Measurements from ENCODE around the gene TEX22.

The TEX22 gene

DNA sequence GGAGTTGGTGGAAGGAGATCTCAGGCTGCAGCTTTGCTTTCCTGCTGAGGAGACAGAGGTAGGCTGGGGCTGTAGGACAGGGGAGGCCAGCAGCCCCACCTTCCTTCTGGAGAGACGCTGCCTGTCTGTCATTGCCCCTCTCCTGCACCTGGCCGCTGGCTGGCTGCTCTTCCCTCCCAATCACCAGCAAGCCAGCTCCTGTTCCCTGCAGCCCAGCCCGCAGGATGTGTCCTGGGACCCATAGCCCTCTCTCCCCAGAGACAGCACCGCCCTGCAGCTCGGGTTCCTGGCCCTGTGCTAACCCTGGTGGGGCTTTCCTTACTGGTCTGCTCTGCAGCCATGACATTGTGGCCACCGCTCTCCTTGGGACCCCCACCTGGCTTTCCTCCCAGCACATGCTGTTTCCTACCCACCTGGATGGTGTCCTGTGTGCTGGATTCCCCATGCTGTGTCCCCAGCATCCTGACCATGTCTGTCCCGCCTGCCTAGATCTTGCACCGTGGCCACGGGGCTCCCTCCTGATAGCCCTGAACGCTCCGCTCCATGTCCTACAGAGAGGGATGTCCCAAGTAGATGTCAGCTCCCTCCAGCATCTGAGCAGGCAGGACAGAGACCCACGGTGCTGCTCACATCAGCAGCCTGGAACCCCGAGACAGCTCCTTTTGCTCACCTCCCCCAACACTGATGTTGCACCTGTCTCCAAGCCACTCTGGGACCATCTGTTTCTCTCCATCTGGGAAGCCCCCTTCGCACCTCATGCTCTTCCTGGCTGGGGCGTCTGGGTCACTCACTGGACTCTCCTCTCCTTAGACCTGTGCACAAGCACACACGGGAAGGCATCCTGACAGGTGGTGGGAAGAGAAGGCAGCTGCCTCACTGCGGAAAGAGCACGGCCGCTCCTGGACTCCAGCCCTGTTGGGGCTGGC is 20.2 kb downstream of the TEX22 start:
- DNase-seq (ENCODE audit: low read depth, low spot score) = no peak

DNA sequence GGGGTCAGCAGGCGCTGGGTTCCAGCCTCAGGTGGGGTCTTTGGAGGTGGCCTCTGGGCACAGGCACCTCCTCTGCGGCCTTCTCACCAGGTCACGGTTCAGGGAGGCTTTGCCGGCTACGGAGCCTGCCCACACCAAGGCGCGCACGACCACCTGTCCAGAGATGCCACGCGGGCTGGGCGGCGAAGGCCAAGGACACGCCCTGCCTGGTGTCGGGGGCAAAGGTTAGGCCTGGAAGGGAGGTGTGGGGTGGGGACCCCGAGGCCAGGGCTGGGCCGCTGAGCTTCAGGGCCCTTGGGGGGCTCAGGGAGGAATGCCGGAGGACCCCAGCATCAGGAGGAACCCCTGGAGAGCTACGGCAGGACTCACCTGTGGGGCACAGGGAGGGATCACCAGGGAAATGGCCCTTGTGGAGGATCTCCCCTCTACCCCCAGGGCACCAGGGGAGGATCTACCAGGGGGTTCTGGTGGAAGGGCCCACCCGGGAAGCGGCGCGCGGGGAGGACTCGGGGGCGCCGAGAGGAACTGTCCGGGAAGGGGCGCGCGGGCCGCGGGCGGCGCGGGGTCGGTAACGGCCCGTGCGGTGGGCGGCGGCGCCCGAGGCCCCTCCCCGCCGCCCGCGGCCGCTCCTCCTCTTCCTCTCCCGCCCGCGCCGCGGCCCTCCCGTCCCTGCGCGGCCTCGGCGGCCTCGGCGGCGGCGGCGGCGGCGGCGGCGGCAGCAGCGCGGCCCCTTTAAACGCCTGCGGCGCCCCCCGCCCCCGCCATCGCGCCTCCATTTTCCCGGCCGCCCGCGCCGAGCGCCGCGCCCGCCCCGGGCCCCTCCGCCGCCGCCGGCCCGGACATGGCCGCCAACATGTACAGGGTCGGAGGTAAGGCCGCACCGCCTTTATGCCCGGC is 21.1 kb downstream of the TEX22 start, which contains the start of gene MTA1:
TSS of gene MTA1 (plus strand) at position 633 of the 897 bp plus-strand sequence. CDS start at position 842, 209 bp downstream.
- H3K27ac ChIP-seq = no peak within 1 kb of the TSS
- DNase-seq (ENCODE audit: low read depth, low spot score) = no peak

More for the DNA sequence above, 20.2 kb downstream of the TEX22 start:
- no peak overlapping the region for H3K27ac ChIP-seq

DNA sequence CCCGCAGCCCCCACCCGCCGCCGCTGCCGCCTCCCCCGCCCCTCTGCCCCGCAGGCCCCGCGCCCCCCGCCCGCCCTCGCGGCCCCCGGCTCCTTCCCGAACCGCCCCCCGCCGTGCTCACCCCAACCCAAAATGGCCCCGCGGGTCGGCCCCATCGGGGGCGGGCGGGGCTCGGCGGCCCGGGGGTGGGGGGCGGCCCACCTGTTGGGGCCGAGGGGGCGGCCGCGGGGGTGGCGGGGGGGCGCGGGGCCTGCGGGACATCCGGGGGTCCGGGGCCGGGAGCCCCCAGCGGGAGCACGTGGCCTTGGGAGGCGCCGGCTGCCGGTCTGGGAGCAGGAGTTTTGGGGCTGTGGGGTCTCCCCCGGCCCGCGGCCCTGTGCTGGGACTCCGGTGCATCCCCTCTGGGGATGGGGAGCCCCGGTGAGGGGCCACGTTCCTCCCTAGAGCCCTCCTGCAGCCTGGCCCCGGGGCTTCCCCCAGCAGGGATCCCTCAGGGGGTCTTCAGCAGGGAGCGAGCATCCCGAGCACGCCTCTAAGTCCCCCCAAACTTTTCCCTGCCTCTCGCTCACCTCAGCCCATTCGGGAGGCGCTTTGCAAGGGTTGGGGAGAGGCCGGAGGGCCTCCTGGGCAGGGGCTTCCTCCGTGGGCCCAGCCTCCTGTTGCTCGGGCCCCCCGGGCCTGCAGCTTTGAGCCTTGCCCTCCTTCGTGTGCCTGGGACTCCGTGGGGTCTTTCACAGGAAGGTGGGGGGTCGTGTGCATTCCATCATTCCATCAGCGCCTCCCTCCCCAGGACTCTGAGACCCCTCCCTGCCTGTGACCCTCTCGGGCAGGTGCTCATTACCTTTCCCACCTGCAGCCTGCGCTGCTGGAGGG is 22.0 kb downstream of the TEX22 start:
- no peak overlapping the region for H3K27ac ChIP-seq
- no peak for DNase-seq (ENCODE audit: low read depth, low spot score)

DNA sequence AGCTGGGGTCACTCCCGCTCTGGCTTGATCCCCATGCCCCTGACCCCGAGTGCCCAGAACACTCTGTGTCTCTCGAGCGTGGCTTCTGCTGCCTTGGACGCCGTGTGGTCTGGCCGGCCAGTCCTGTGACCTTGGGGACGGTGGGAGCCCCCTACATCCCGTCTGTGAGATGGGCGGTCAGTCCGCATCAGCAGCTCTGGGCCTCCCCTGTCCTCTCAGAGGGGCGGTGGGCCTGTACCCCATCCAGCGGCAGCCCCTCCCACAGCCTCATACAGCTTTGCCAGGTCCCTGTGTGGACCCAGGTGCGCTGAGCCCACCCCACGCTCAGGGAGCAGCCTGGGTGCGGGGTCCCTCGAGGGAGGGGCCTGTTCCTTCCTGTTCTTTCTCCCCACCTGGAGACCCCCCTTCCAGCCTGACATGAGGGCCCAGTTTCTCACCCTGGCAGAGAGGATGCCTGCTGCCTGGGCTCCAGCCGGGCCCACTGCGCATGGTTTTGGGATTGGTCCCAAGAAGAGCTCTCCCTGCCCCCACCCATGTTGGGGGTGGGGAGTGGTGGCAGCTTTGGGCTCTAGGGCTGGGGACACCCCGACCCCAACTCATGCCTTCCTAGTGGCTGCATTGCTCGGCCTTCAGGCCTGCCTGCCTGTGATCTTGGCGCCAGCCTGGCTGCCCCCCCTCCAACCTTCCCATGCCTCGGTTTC is 22.8 kb downstream of the TEX22 start:
- no peak for DNase-seq (ENCODE audit: low read depth, low spot score)
- no peak overlapping the region for H3K27ac ChIP-seq

DNA sequence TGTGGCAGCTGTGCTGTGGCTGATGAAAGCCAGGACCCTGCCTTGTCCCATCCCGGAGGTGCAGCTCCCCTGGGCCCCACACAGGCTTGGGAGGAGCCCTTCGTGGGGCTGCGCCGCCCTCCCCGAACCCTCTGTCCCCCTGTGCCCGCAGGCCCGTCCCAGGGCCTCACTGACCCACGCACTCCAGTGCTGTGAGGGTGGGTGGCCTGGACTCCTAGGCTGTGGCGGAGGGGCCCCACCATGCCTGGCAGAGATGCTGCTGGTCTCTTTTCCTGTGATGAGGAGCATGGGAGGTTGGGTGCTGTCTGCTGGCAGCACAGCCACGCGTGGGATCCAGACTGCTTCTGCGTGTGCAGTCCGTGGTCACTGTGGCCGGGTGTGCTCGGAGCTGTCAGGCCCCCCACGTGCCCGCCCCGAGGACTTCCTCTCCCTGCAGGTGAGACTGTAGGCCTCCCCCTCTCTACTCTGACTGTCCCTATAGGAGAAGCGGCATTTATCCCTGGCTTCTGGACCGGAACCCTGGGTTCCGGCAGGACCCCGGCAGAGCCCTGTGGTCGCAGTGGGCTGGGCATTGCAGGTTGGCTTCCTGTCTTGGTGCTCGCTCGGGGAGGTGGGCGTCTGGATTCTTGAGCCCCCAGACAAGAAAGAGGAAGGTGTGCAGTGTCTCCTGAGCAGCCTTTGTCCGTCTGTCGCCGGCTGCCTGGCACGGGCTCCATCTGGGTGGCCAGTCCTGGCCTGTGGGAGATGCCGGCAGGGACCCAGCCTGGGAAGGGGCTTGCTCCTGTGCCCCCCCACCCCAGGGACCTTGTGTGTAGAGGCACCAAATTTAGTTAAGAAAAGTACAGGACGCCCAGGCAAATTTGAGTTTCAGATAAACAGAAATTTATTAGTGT is 23.6 kb downstream of the TEX22 start:
- no peak for DNase-seq (ENCODE audit: low read depth, low spot score)
- no peak overlapping the region for H3K27ac ChIP-seq

DNA sequence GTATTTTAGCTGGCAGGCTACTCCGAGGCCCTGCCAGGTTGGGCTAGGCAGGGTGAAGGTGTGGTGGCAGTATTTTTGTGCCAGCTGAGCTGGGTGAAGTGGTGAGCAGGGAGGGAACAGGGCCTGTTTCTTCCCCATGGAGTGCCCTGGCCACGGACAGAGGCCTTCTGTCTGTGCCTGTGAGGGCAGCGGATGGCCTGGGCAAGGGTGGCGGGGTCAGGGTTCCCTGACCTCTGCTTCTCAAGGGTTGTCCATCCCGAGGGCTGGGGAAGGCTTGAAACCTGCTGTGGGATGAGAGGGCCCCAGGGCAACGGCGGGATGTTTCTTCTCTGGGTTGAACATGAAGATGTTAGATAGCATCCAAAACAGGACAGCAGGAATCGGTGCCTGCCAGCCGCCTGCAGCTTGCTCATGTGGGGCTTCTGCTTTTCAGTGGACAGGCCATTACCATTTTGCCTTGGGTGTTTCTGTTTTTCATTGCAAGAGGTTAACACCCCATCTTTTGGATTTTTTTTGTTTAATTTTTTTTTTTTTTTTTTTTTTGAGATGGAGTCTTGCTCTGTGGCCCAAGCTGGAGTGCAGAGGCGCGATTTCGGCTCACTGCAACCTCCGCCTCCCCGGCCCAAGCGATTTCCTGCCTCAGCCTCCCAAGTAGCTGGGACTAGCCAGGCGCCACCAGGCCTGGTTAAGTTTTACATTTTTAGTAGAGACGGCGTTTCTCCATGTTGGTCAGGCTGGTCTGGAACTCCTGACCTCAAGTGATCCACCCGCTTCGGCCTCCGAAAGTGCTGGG is 24.6 kb downstream of the TEX22 start:
- no peak for DNase-seq (ENCODE audit: low read depth, low spot score)
- no peak overlapping the region for H3K27ac ChIP-seq

DNA sequence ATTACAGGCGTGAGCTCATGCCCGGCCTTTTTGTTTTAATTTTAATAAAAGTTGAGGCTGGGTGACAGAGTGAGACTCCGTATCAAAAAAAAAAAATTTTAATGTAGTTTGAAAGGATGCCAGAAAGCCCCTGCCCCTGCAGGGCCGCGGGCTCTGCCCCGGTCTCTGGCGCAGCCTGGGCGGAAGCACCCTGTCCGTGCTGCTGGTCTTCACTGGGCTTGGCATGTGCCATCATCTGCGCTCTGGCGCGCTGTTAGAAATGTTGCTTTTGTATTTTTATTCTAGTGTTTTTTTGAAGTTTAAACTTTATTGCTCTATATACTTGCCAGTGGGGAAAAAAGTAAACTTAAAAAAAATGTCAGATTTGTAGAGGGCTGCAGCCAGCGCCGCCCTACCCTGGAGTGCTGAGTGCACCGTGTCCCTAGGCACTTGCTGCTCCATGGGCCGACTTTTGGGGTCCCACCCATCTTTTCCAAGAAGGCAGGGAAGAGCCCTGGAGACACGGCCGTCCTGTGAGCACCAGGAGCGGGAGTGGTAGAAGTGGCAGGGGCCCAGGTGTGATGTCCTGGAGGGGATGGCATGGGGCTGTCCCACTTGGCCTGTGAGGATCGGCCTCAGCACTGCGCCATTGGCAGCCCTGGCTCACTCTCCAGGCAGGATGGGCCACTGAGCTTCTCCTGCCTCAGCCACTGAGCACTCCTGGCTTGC is 25.3 kb downstream of the TEX22 start:
- no peak for DNase-seq (ENCODE audit: low read depth, low spot score)

DNA sequence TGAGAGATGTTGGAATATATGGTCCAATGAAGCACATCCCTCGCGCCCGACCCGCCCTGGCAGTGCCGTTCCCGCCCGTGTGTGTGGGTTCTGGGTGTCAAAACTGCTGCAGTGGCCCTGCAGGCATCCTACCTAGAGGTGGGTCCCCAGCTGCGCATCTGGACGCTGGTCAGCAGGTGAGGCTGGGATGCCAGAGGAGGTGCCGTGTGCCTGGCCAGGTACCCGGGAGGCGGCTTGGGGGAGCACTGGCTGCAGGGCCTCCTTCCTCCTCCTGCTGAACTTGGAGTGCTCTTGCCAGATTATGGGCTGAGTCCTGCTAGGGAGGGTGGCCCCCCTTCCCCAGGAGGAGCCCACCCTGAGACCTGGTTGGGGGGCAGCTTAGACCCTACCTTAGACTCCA is 26.5 kb downstream of the TEX22 start:
- no peak for DNase-seq (ENCODE audit: low read depth, low spot score)
- H3K27ac ChIP-seq = no peak overlapping the region

More for the DNA sequence above, 25.3 kb downstream of the TEX22 start:
- H3K27ac ChIP-seq = no peak overlapping the region

DNA sequence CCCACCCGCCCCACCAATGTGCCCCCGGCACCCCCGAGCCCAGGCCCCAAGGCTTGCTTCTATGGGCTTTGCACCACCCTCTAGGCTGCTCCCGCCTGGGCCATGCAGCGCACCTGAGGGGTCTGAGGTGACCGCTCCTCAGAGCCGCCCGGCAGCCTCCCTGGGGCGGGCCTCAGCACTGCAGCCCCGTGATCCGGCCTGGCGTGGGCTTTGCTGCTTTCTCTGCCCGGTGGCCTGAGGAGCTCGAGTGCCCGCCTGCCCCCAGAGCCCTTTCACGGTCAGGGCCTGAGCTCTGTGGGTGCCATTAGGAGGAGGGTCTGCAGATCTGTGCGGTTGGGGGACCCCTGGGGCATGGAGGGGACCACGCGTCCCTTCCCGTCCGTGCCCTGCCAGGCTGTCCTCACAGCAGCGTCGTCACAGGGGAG is 27.5 kb downstream of the TEX22 start:
- no peak for DNase-seq (ENCODE audit: low read depth, low spot score)

DNA sequence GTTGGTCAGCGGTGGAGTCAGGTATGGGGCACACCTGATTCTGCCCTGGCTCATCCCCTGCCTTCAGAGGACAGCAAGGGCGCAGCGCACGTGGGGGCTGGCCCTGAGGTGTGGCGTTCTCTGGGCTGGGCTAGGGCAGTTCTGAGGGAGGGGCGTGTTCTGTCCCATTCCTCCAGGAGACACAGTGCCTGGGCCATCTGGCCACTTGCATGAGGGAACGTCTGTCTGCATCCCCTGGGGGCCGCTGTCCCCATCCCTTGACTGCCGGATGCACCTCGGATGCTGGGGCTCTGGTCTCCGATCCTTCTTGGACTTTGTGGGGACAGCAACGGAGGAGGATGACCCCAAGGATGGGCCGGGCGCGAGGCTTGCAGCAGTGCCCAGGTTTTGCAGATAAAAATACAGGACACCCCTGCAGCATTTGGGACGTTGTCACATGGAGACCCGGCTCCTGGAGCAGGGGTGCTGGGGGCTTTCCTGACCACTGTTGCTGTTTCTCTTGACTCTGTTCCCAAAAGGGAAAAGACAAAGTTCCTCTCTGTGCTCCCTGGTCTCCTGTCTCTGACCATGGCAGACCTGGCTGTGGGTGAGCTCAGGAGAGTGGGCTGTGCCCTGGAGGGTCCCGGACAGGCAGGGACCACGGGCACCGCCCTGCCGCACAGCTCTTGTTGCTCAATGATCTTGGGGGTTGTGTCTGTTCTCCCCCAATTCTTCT is 28.2 kb downstream of the TEX22 start:
- H3K27ac ChIP-seq = no peak overlapping the region

More for the DNA sequence above, 27.5 kb downstream of the TEX22 start:
- no peak overlapping the region for H3K27ac ChIP-seq

DNA sequence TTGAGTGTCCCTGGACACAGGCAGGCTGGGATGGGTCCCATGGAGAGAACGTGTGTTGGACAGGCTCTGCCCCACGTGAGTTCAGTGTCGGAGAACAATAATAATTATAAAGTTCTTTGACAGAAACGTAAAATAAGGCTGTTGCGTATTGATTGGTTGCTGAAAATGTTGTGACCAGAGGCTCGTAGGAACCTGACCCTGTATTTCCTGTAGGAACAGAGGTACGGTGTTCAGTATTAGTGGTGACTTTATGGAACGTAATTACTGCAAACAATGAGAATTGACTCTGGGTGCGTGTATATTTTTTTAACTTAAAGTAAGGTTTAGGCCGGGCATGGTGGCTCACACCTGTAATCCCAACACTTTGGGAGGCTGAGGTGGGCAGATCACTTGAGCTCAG is 29.1 kb downstream of the TEX22 start:
- H3K27ac ChIP-seq = no peak overlapping the region
- no peak for DNase-seq (ENCODE audit: low read depth, low spot score)

More for the DNA sequence above, 28.2 kb downstream of the TEX22 start:
- DNase-seq (ENCODE audit: low read depth, low spot score) = no peak

DNA sequence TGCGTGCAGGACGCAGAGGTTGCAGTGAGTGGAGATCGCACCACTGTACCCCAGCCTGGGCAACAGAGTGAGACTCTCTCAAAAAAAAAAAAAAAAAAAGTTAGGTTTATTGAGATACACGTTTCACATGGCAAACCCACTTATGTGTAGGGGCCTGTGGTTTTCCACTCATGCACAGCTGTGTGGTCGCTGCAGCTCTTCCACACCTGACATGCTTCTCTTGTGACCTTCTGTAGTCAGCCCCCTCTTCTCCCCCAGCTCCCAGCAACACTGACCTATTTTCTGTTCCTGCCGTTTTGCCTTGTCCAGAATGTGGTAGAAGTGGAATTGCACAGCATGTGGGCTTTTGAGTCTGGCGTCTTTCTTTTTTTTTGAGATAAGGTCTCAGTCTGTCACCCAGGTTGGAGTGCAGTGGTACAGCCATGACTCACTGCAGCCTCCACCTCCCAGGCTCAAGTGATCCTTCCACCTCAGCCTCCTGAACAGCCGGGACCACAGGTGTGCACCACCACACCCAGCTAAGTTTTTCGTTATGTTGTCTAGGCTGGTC is 29.7 kb downstream of the TEX22 start:
- DNase-seq (ENCODE audit: low read depth, low spot score) = no peak
- no peak overlapping the region for H3K27ac ChIP-seq

DNA sequence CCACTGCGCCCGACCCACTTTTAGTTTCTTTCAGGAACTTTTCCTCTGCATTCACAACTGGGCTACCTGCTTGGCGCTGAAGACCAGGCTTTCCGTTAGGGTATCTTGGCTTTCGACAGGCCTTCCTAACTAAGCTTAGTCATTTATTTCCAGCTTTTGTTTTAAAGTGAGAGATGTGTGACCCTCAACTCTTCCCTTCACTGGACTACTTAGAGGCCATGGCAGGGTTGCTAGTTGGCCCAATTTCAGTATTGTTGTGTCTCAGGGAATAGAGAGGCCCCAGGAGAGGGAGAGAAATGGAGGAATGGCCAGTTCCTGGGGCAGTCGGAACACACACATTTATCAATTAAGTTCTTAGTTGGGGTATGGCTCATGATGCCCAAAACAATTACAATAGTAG is 31.7 kb downstream of the TEX22 start:
- no peak overlapping the region for H3K27ac ChIP-seq
- no peak for DNase-seq (ENCODE audit: low read depth, low spot score)

DNA sequence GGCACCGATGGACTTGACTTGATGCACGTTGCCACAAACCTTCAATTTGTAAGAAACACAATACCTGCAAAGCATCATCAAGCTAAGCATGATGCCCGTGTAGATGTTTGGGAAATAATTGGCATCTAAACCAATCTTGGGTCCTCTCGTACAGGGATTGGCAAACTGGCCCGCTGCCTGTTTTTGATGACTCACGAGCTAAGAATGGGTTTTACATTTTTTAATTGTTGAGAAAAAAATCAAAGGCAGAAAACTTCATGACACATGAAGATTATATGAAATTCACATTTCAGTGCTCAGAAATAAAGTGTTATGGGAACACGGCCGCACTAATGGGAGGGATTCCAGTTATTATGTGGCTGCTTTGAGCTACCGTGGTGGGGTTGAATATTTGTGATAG is 32.2 kb downstream of the TEX22 start:
- H3K27ac ChIP-seq = no peak overlapping the region
- DNase-seq (ENCODE audit: low read depth, low spot score) = no peak

DNA sequence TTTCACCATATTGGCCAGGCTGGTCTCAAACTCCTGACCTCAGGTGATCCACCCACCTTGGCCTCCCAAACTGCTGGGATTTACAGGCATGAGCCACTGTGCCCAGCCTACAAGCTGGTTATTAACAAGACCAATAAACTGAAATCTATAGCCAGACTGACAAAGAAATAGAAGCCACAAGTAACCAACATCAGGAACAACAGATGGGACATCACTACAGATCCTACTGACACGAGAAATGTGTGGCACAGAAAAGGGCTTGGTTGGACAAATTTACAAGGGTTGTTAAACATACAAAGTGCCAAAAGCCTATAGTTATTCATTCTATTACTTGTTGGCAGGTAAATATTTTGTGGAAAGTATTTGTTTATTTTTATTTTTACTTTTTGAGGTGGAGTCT is 32.9 kb downstream of the TEX22 start:
- DNase-seq (ENCODE audit: low read depth, low spot score) = no peak
- H3K27ac ChIP-seq = no peak overlapping the region

DNA sequence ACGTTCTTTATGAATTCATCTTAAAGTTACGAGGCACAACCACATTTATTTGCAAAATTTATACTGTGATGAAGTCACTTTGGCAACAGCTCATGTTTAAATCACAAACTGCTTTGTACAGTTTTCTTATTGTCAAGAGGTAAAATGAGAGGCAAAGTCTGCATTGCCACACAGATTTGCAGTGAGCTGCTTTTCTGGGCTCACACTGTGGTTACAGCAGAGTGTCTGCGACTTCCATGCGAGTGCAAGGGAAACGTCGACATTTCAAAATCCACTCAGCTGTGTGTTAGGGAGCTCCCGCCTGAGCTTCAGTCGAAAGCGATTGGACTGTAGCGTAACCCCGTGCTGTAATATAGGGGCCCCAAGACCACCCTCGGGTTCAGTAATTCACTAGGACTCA is 34.3 kb downstream of the TEX22 start:
- no peak for DNase-seq (ENCODE audit: low read depth, low spot score)
- no peak overlapping the region for H3K27ac ChIP-seq

All from epithelial cell of prostate (primary cell).